ENCODE data around the gene PIAS1.

GRCh38 chr15:68047826-68048225 lies 6.3 kb upstream of the PIAS1 start:
- no peak for TF ChIP-seq POLR2A (IDR thresholded peaks at IDR 0.05; ENCODE audit: low read depth, low read length)
- TF ChIP-seq CTCF (IDR thresholded peaks at IDR 0.05; ENCODE audit: extremely low read depth in 1 of 2, insufficient read depth in 1 of 2, low read depth in 1 of 2, low read length in 2 of 2), result no peak

Data from endothelial cell of umbilical vein (primary cell).